Epithelial cell of proximal tubule (primary cell): ENCODE data around the gene SOX30. TPM values are rescaled to one million over a fixed set of nuclear protein-coding genes. Genes with fewer than 3 reads are reported as not detected.

Source experiments
- DNase-seq: peaks from one replicate; pipeline ENCODE4 v3.0.0-alpha.2; 2011; ENCODE audit warnings: low read depth
- H3K4me3 ChIP-seq: 2 replicates; pipeline ENCODE4 v1.5.1; 2011; ENCODE audit warnings: low read depth, mild to moderate bottlenecking, low read length
- total RNA-seq: library from RNA; depleted of rRNA; stranded (reverse); fragments of >200 nt; gene quantifications from 2 replicates; pipeline ENCODE4 v1.2.3, GENCODE V29; 2015
- TF ChIP-seq, protein P1 (sequence below): conservative IDR thresholded peaks from 2 replicates; pipeline ENCODE4 v1.5.1; 2012; ENCODE audit warnings: low read depth, mild to moderate bottlenecking, low read length

Gene SOX30
- total RNA-seq, 1 donor from 2014 or later: 0.23 TPM

DNA sequence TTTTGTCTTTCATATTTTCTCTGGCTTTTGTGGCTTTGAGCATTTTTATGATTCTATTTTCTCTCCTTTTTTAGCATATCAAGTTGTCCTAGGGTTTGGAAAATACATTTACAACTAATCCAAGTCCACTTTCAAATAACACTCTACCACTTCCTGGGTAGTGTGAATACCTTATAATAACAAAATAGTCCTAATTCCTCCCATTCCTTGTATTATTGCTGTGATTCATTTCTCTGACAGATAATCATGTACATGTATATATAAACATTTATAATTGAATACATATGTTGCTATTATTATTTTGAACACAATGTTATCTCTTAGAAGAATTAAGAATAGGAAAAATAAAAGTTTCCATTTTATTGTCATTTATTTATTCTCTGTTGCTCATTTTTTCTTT, 61.8 kb downstream of the SOX30 start:
- TF ChIP-seq, protein P1, sequence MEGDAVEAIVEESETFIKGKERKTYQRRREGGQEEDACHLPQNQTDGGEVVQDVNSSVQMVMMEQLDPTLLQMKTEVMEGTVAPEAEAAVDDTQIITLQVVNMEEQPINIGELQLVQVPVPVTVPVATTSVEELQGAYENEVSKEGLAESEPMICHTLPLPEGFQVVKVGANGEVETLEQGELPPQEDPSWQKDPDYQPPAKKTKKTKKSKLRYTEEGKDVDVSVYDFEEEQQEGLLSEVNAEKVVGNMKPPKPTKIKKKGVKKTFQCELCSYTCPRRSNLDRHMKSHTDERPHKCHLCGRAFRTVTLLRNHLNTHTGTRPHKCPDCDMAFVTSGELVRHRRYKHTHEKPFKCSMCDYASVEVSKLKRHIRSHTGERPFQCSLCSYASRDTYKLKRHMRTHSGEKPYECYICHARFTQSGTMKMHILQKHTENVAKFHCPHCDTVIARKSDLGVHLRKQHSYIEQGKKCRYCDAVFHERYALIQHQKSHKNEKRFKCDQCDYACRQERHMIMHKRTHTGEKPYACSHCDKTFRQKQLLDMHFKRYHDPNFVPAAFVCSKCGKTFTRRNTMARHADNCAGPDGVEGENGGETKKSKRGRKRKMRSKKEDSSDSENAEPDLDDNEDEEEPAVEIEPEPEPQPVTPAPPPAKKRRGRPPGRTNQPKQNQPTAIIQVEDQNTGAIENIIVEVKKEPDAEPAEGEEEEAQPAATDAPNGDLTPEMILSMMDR: no peak
- no peak overlapping the region for H3K4me3 ChIP-seq
- DNase-seq: no peak

DNA sequence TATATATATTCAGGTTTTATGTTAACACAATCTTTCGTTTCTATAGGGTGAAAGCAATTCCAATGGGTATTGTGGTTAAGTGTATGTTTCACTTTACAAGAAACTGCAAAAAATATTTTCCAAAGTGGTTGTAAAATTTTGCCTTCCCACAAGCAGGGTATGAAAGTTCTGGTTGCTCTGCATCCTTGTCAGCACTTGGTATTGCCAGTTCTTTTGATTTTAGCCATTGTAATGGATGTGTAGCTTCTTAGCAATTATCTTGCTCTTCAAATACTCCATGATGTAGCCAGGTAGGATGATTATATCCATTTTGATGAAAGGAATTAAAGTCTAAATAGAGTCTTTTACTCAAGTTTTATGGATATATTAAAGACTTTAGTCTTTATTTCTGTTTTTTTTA, 67.6 kb downstream of the SOX30 start:
- no peak for DNase-seq
- no peak overlapping the region for H3K4me3 ChIP-seq
- TF ChIP-seq, protein P1: no peak

DNA sequence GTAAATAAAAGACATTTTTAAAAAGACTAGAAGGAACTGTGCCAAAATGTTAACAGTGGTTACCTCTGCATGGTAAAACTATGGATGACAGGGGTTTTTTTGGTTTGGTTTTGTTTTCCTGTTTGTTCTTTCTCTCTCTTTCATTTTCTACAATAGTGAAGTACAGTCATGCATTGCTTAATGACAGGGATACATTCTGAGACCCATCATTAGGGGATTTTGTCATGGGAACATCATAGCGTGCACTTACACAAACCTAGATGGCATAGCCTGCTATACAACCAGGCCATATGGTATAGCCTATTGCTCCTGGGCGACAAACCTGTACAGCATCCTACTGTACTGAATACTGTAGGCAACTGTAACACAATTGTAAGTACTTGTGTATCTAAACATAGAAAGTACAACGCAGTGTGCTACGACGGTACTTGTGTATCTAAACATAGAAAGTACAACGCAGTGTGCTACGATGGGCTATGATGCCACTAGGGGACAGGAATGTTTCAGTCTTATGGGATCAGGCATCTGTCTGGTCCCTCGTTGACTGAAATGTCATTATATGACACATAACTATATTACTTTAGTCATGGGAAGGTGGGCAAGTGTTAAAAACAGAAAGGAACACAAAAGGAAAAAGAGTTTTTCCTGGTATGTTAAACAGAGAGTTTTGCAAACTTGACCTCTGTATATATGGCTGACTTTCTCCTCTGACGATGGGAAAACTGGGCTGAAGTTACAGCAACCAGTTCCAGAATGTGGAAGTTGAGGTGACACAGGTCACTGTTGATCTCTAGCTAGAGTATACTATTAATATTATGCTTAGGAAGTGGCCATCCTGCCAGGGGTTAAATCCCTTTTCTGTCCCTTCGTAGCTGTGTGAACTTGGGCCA, 69.3 kb downstream of the SOX30 start:
- TF ChIP-seq, protein P1: no peak
- no peak overlapping the region for H3K4me3 ChIP-seq
- DNase-seq: no peak

DNA sequence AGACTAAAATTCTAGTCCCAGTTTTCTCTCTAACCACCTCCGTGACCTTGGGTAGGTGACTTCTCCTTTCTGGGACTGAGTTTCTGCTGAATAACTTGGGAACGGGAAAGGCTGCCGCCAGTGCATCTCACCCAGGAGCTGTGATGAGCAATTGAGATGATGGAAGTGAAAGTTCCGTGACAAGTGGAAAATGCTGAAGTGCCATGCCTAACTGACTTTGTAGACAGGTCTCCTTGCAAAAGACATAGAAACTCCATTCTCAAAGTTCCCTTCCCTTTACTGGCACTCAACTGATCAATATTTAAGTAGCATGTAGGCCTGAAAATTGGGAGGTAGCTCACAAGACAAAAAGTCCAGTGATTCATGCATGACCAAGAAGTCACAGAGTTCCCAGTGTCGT, 70.3 kb downstream of the SOX30 start:
- no peak overlapping the region for H3K4me3 ChIP-seq
- no peak for DNase-seq
- TF ChIP-seq, protein P1: no peak

DNA sequence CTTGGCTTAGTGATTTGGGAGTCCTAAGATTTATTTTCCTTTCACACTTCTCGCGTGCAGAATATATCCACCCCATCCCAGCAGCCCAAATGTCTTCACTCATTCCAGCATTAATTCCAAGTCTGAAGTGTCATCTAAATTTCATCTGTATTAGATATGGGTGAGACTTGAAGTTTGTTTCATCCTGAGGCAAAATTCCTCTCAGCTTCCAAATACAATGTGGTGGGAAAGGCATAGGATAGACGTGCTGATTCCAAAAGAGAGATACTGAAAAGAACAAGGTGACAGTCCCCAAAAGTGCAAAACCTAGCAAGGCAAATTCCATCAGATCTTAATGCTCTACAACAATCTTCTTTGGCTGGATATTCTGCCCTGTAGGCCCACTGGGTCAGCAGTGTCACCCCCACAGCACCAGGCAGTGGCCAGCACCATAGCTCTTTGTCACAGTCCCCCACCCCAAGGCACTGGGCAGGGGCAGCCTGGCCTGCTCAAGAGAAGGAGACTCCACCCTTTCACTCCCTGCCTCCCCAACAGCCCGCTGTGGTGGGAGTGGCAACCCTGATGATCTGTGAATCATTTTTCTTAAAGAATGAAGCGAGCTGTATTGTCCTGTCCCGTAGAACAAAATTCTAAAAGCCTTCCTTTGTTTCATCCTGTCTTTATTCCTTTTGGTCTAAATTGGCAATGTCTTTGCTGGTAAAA, 74.0 kb downstream of the SOX30 start:
- DNase-seq: no peak
- no peak overlapping the region for H3K4me3 ChIP-seq
- TF ChIP-seq, protein P1: no peak

DNA sequence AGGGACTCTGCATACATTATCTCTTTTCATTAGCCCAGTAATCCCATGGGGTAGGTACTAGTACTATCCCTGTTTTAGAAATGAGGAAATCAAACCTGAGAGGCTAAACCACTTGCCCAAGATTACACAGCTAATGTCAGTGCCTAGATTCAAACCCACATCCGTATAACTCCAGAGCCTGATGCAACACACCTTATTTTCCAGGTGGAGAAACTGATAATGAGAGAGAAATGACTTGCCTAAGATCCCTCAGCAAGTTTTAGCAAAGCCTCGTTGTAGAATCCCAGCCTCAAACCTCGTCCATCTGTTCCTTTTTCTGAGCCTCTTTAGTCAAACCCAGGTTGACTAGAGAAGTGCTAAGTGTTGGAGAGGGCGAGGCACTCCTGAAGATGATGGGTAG, 75.6 kb downstream of the SOX30 start:
- no peak for DNase-seq
- no peak overlapping the region for H3K4me3 ChIP-seq
- TF ChIP-seq, protein P1: no peak

Other genes starting within 250 kb of the SOX30 start
- gene NIPAL4, start 192.2 kb downstream of the SOX30 start, total RNA-seq: 2.4 and 5.6 TPM in 2 replicates
- gene ADAM19, start 76.7 kb downstream of the SOX30 start, total RNA-seq: 19.3 and 45.8 TPM in 2 replicates
- not detected in 2 replicates for gene C5orf52, start 19.1 kb upstream of the SOX30 start, total RNA-seq
- gene THG1L, start 79.0 kb upstream of the SOX30 start, total RNA-seq: 10.7 and 19.3 TPM in 2 replicates
- gene LSM11, start 91.3 kb upstream of the SOX30 start, total RNA-seq: 3.0 and 4.1 TPM in 2 replicates
- gene CLINT1, start 206.7 kb upstream of the SOX30 start, total RNA-seq: 39.2 and 55.1 TPM in 2 replicates